GM19372 (cell line): ENCODE data around the gene TFDP1.

Experiments used
- ATAC-seq: cut with Tn5 transposase; IDR thresholded peaks from one replicate; pipeline ENCODE4 v1.9.1; 2021; ENCODE audit warnings: mild to moderate bottlenecking, low read depth, moderate library complexity; ENCODE audit not compliant: unreplicated experiment

The TFDP1 gene

DNA sequence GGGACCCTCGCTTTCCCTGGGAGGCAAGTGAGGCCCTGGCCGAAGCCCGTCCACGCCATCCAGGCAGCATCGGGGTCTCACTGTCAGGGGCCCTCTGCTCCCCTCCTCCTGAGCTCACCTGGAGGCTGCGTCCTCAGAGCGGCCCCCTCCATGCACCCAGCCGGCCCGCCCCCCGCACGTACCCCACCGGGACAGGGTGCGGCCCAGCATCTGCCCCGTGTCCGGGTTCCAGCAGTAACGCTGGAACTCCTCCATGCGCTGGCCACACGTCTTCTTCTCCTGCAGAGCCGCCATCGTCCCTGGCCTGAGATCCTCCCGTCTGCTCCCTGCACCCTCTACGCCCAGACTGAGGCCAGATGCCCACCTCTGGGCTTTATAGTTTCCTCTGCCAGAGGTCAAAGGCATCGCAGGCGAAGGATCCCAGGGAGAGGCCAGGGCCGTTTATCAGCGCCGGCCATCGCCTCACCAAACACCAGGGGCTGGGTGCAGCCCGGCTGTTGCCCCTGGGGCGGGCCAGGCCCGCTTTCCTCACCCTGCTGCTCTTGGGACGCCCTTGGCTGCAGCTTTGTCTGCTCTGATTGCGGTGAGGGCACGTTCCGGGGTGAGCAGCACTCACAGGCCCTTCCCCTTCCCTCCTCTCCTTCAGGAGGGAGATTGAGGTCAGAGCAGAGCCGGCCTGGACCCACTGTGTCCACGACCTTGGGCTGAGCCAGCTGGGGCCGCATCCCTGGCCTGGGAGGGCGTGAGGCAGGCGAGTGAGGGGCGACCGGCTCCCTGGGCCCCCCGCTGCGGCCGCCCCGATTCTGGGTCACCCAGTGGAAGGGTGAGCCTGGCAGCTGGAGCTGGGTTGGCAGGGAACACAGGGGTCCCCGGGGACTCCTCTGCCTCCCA, 73.5 kb downstream of the TFDP1 start, which contains the start of gene ATP4B:
ATP4B (minus strand) TSS at position 348 of the 891 bp plus-strand sequence; CDS start at position 294, 54 bp downstream.
- no peak for ATAC-seq

DNA sequence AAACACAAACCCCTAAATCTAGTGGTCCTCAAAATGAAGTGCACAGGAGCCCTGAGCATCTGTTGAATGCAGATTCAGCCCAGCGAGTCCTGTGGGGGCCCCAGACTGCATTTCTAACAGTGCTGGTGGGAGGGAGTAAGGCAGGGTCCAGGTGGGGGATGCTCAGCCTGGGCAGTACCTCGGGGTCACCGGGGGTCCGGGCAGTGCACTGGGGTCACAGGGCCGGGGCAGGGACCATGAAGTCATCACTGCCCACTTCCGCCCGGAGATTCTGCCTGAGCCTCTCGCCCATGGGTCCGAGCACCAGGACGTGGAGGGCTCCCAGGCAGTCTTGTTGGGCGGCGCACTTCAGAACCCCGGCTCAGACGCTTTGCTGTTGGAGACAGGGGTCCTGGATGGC, 74.3 kb downstream of the TFDP1 start:
- no peak for ATAC-seq

DNA sequence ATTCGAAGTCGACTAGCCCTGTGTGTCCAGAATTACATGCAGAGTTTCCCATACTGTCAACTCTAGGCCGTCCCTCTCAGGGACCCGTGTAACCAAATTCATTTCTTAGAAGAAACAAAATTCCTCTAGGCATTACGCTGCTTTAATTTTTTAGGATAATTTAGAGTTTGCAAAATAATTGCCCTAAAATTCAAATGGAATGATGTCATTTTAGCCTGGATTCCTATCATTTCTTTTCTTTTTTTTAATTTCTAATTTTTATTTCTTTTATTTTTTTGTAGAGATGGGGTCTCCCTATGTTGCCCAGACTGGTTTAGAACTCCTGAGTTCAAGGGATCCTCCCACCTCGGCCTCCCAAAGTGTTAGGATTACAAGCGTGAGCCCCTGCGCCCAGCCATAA, 74.8 kb downstream of the TFDP1 start:
- ATAC-seq, result no peak

GRCh38 chr13:113660066-113660465, 75.5 kb downstream of the TFDP1 start:
- no peak for ATAC-seq

- no peak for ATAC-seq
Measured at GRCh38 chr13:113661509-113661908, 77.0 kb downstream of the TFDP1 start.

DNA sequence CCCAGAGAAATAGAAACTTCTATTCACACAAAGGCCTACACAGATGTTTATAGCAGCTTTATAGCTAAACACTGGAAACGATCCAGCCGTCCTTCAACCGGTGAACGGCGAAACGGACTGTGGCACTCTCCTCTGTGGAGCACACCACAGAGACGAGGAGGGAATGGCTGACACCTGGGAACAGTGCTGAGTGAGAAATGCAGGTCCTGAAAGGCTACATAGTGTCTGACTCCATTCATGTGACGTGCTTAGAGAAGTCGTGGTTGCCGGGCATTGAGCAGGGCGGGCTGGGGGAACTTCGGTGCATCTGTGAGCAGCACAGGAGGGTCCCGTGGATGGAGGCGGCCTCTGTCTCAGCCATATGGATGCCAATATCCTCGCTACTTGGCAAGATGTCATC, 79.4 kb downstream of the TFDP1 start:
- no peak for ATAC-seq

DNA sequence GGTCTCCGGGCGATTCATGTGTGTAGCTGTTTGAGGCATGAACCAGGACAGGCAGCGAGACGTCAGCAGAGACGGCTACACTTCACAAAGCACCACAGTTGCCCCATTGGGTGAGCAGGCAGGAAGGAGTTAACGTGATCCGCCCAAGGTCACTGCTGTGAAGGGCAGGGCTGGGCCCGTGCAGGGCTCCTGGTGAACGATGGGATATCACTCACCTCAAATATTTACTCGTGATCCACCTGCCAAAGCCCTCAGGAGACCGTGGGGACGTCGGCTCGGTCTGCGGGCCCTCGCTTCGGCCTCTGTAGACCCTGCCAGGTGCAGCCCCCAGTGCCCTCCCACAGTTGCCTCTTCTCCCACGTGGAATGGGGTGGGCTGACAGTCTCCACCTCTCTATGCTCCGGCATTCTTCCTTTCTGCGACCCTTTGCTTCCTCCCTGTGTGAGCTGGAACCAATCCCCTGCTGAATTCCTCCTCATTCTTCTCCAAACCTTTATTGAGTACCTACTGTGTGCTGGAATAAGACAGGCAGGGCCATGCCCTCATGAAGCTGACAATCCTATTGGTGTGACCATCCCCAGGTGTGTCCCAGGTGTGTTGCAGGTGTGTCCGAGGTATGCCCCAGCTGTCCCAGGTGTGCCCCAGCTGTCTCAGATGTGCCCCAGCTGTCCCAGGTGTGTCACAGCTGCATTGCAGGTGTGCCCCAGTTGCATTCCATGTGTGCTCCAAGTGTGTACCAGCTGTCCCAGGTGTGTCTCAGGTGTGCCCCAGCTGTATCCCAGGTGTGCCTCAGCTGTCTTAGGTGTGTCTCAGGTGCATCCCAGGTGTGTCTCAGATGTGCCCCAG, 80.4 kb downstream of the TFDP1 start:
- no peak for ATAC-seq

GRCh38 chr13:113665597-113666328, 81.2 kb downstream of the TFDP1 start:
- ATAC-seq, result no peak

GRCh38 chr13:113666329-113666670, 81.7 kb downstream of the TFDP1 start:
- no peak for ATAC-seq

DNA sequence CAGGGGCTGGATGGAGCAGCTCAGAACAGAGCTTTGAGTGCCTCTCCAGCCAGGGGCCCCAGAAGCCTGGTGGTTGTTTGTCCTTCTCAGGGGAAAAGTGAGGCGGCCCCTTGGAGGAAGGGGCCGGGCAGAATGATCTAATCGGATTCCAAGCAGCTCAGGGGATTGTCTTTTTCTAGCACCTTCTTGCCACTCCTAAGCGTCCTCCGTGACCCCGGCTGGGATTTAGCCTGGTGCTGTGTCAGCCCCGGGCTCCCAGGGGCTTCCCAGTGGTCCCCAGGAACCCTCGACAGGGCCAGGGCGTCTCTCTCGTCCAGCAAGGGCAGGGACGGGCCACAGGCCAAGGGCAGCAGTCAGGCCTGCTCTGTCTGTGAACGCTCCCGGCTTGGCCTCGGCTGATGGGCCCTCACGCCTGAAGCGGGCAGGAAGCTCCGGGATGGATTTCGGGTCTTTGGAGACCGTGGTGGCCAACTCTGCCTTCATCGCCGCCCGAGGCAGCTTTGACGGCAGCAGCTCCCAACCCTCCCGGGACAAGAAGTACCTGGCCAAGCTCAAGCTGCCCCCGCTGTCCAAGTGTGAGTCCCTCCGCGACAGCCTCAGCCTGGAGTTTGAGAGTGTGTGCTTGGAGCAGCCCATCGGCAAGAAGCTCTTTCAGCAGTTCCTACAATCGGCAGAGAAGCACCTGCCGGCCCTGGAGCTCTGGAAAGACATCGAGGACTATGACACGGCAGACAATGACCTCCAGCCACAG, 82.6 kb downstream of the TFDP1 start, which contains the start of gene GRK1:
GRK1 (plus strand) TSS at position 269 of the 751 bp plus-strand sequence; CDS start at position 437, 168 bp downstream.
- no peak for ATAC-seq

DNA sequence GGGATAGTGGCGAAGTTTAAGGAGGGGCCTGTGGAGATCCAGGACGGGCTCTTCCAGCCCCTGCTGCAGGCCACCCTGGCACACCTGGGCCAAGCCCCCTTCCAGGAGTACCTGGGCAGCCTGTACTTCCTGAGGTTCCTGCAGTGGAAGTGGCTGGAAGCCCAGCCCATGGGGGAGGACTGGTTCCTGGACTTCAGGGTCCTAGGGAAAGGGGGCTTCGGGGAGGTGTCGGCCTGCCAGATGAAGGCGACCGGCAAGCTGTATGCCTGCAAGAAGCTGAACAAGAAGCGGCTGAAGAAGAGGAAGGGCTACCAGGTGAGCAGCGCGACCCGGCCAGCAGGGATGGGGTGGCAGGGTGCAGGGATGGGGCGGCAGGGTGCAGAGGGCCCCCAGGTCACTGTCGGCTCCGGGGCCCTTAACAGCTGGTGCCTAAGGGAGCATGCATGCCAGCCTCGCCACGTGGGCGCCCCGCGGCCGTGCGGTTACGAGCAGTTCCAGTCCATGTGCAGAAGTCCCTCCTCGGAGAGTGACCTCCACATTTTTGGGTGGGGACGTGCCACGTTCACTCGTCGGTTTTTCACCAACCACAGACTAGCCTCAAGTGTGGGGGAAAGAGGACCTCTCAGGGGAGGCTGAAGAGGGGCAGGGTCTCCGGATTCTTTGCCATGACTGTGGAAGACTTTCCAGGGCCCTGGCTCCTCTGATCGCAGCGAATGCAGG, 83.4 kb downstream of the TFDP1 start:
- no peak for ATAC-seq

- no peak for ATAC-seq
Measured at GRCh38 chr13:113668491-113668971, 84.0 kb downstream of the TFDP1 start.

GRCh38 chr13:113669231-113669754, 84.7 kb downstream of the TFDP1 start:
- no peak for ATAC-seq

- no peak for ATAC-seq
Measured at GRCh38 chr13:113669755-113670341, 85.3 kb downstream of the TFDP1 start.

- ATAC-seq, result no peak
Measured at GRCh38 chr13:113670541-113670940, 86.0 kb downstream of the TFDP1 start.

GRCh38 chr13:113671066-113672001, 86.8 kb downstream of the TFDP1 start:
- ATAC-seq, result no peak

DNA sequence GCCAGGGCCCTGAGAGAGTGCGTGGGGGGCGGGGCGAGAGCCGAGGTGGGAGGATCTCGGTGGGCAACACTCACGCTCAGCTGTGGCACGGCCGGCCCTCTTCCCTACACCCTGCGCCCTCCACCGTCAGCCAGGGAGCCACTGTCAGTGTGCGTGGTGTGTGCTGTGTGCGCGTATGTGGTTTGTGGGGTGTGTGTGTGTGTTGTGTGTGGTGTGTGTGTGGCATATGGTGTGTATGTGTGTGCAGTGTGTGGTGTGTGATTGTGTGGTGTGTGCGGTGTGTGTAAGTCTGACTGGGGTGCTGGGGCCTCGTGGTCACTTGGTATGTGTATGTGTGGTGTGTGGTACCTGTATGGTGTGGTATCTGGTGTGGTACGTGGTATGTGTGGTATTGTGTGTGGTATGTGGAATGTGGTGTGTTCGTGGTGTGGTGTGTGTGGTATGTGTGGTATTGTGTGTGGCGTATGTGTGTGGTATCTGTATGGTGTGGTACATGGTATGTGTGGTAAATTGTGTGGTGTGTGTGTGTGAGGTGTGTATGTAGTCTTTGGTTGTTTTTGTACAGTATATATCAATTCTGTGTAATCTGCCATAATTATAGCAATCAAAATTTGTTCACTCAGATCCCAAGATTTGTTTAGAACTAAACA, 87.6 kb downstream of the TFDP1 start:
- ATAC-seq, result no peak
